Cardiac muscle cell (in vitro differentiated cells and primary cell): ENCODE data around the gene KLHL1. TPM values are rescaled to one million over a fixed set of nuclear protein-coding genes. Genes with fewer than 3 reads are reported as not detected.

Experiments used
- DNase-seq, 2 donors: peaks; one replicate each; pipeline versions ENCODE4 v3.0.0 to v3.0.0-alpha.2; 2010 to 2017; ENCODE audit warnings: low read depth in 1 of 2, low spot score in 1 of 2
- H3K27ac ChIP-seq: fragments of 200-600 bp; sonication (generic); 2 replicates; pipeline ENCODE4 v1.5.1; 2016
- H3K27me3 ChIP-seq: fragments of 200-600 bp; sonication (generic); 2 replicates; pipeline ENCODE4 v1.6.0; 2016; ENCODE audit warnings: control low read depth
- H3K36me3 ChIP-seq: fragments of 200-600 bp; sonication (generic); 2 replicates; pipeline ENCODE4 v1.5.1; 2016; ENCODE audit warnings: control low read depth
- H3K4me1 ChIP-seq: fragments of 200-600 bp; sonication (generic); 2 replicates; pipeline ENCODE4 v1.8.1; 2017; ENCODE audit warnings: low read depth, mild to moderate bottlenecking, mixed run types
- H3K4me3 ChIP-seq: fragments of 200-600 bp; sonication (generic); 2 replicates; pipeline ENCODE4 v1.5.1; 2016; ENCODE audit warnings: mild to moderate bottlenecking
- H3K9me3 ChIP-seq: fragments of 200-600 bp; sonication (generic); 2 replicates; pipeline ENCODE4 v1.5.1; 2017; ENCODE audit warnings: low read depth, mild to moderate bottlenecking, control low read depth
- CTCF ChIP-seq: IDR thresholded peaks from 2 replicates; pipeline ENCODE4 v1.5.1; 2012; ENCODE audit warnings: low read depth, mild to moderate bottlenecking, low read length
- polyA plus RNA-seq: library from polyadenylated mRNA; unstranded; fragments of >200 nt; fragmentation: Nextera tagmentation; extraction: Ambion mirVana; gene quantifications from 2 replicates; pipeline ENCODE4 v1.2.1, GENCODE V29; 2016
- total RNA-seq: library from RNA; depleted of rRNA; stranded (reverse); fragments of >200 nt; gene quantifications from 2 replicates; pipeline ENCODE4 v1.2.3, GENCODE V29; 2016

KLHL1 gene
- total and polyA plus RNA-seq, 2 experiments from 2014 or later, result not detected

- peak in 1 of 2 donors; percentile 19 for DNase-seq
- Histone ChIP-seq H3K4me3 (peak within 1 kb of the TSS; percentile 20), H3K27ac (no peak within 1 kb of the TSS), H3K4me1 (peaks cover 7% of the 10 kb centered on the region), H3K27me3 (peaks cover 87% of the 10 kb centered on the region), H3K9me3 (no peaks in the 10 kb centered on the region), H3K36me3 (no peaks in the 10 kb centered on the region)
- no peak for TF ChIP-seq CTCF
Observed at GRCh38 chr13:70107498-70108281, 562 bp downstream of the KLHL1 start, which contains the start of gene ATXN8OS. TSS of gene ATXN8OS (plus strand) at chr13:70107826.

DNA sequence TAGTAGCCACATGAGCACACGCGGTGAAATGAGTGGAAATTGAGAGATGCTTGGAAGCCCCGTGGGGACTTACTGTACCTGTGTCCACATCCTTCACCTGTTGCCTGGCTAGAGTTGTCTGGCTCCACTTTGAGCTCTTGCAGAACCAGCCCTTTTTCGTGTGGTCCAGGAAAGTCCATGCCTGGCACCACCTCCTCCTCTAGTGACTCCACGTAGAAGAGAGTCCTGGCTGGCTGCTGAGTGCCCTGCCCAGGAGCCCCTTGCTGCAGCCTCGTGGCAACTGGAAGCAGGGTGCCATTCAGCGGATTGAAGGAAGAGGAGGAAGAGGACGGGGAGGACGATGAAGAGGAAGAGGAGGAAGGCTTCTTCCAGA lies 1.1 kb downstream of the KLHL1 start:
- no peak for DNase-seq
- Histone ChIP-seq H3K36me3 (no peaks in the 10 kb centered on the region), H3K9me3 (no peaks in the 10 kb centered on the region), H3K27me3 (peaks cover 87% of the 10 kb centered on the region), H3K27ac (no peak overlapping the region), H3K4me3 (no peak overlapping the region), H3K4me1 (peaks cover 7% of the 10 kb centered on the region)
- TF ChIP-seq CTCF, result no peak

DNA sequence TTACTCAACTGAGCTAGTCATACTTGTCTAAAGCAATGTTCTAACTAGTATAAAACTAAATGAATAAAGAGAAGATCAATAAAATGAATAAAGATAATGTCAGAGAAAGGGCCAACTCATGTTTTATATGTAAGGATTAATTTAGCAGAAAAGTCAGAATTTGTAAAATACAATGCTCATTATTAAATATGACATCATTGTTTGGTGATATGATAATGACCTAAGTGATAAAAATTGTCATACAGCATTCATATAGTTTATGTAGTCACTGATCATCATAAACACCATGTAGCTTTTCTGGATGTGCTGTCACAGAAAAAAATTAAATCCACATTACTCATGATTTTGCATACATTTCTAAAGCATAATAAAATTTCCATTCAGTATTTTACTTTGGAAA lies 3.8 kb downstream of the KLHL1 start:
- H3K4me3 ChIP-seq, result no peak overlapping the region
- H3K27ac ChIP-seq, result no peak overlapping the region

DNA sequence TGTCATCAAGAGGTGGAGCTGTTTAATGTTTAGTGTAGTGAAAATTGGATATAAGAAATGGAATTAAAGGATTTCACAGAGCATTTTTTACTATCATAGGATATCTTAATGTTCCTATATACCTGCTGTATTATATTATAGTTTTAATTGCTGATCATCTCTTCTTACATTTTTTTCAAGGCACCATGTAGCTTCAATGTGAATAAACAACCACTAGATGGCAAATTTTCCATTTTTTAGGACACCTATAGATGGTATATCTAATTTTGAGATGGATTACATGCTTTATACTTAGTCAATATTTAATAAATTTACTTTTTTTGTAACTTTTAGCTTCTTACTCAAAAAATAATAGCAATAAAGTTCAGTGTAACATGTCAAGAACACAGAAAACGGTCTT lies 9.6 kb downstream of the KLHL1 start:
- peak in 1 of 2 donors; percentile 14 for DNase-seq
- Histone ChIP-seq H3K4me1 (no peaks in the 10 kb centered on the region), H3K27me3 (peaks cover 10% of the 10 kb centered on the region), H3K36me3 (no peaks in the 10 kb centered on the region), H3K27ac (no peak overlapping the region), H3K9me3 (no peaks in the 10 kb centered on the region), H3K4me3 (no peak overlapping the region)
- no peak for TF ChIP-seq CTCF

More for the DNA sequence above, 3.8 kb downstream of the KLHL1 start:
- H3K9me3 ChIP-seq, result no peaks in the 10 kb centered on the region
- peaks cover 62% of the 10 kb centered on the region for H3K27me3 ChIP-seq
- no peaks in the 10 kb centered on the region for H3K36me3 ChIP-seq
- H3K4me1 ChIP-seq, result peaks cover 7% of the 10 kb centered on the region
- no peak for TF ChIP-seq CTCF
- DNase-seq, result no peak

GRCh38 chr13:70090036-70090723 lies 18.1 kb downstream of the KLHL1 start:
- H3K27ac ChIP-seq, result no peak overlapping the region
- no peak for DNase-seq

More at GRCh38 chr13:70090036-70090723, 18.1 kb downstream of the KLHL1 start:
- no peaks in the 10 kb centered on the region for H3K36me3 ChIP-seq
- no peaks in the 10 kb centered on the region for H3K27me3 ChIP-seq
- H3K4me3 ChIP-seq, result no peak overlapping the region
- no peaks in the 10 kb centered on the region for H3K4me1 ChIP-seq
- no peak for TF ChIP-seq CTCF
- H3K9me3 ChIP-seq, result no peaks in the 10 kb centered on the region
